ENCODE data around the gene ARVCF.

ARVCF gene

GRCh38 chr22:20052309-20053259 is 36.0 kb upstream of the ARVCF start:
- no peak for DNase-seq

GRCh38 chr22:20051927-20052308 is 35.3 kb upstream of the ARVCF start:
- no peak for DNase-seq

GRCh38 chr22:20046730-20047129 is 30.1 kb upstream of the ARVCF start:
- DNase-seq = no peak

- no peak for DNase-seq
These were observed 28.0 kb upstream of the ARVCF start for GRCh38 chr22:20044495-20045151.

DNA sequence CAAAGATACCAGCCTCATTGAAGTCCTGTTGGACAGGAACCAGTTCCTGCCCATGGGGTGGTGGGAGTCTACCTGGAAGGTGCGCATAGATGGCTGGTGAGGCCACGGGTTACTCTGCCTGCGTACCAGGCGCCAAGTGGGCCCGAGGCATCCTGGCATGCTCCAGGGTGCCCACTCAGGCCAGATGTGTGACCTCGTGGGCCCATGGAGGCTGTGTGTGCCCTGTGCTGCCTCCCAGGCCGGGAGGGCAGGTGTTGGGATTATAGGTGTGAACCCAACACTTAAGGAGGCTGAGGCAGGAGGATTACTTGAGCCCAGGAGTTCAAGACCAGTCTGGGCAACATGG is 27.3 kb upstream of the ARVCF start:
- no peak for DNase-seq

DNA sequence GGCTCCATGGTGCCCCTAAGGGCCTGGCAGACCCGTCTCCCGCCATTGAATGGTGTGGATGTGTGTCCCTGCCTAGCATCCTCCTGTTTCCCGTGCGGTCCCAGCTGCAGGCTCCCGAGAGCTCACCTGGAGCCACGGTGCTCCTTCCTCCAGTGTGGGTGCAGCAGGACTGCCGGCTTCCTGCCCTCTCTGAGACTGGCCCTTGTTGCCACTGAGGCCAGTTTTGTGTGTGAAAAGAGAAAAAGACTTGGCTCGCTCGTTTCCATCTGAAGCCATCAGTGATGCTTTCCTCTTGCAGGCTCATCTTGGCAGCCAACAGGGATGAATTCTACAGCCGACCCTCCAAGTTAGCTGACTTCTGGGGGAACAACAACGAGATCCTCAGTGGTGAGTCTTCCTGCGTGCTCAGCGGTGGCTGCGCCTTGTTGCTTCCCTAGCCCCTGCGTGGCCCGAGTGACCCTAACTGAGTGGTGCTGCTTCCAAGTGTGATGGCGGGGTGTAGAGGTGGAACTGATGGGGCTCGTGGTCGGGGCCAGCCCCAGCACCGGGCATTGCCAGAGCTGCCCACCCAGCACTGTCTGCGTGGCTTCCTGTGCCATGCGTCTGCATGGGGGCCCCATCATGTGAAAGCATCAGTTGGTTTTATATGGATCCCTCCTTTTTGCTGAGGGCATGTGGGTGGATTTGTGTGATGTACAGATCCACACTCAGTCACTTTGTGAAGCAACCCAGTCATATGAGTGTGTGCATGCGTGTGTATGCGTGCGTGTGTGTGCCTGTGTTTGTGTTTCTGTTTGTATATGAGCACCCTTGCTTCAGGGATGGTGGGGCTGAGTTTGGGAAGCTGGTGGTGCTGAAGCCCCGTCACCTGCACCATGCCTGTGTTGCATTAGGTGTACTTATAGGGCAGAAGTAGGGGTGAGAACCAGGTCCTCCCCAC is 26.7 kb upstream of the ARVCF start:
- DNase-seq = no peak

GRCh38 chr22:20040327-20041200 is 23.9 kb upstream of the ARVCF start:
- no peak for DNase-seq

DNA sequence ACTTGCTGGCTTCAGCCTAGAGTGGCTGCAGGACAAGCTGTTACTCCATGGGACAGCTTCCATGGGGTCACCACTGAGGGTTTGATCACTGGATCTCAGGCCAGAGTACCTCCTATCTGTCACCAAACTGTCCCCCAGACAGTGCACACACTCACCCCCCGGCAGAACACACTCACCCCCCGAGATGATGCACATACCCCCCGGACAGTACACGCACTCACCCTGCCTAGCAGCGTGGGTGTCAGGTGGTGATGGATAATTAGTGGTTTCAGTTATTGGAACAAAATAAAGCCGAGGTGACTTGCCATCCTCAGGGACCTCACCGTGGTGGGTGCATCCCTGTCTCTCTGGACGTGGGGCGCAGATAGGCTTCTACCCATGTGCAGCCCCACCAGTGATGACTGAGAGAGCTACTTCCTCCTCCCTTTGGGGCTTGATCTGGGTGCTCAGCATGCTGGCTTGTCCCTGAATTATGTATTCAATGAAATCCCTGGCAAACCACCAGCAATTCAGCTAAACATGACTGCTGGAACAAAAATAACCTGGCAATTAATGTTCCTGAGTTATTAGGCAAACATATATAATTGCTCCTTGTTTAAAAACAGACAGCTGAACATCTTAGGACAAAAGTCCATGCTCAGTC is 23.2 kb upstream of the ARVCF start:
- no peak for DNase-seq

DNA sequence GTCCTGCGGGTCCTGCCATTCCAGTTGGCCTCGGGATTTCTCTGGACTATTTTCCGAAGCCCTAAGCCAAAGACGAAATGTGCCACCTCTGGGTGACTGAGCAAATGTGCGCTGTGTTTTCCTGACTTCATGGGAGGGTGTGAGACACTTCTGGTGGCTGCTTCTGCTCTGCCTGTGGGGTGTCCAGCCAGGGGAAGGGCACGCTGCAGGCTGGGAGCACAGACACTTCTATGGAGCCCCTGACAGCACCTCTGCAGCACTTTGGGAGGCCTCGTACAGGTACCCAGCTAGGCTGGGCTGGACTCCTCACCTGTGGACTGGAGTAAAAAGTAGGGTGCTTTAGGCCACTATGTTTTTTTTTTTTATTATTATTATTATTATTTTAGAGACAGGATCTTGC is 22.0 kb upstream of the ARVCF start:
- DNase-seq = no peak

GRCh38 chr22:20037419-20037818 is 20.8 kb upstream of the ARVCF start:
- DNase-seq = no peak

DNA sequence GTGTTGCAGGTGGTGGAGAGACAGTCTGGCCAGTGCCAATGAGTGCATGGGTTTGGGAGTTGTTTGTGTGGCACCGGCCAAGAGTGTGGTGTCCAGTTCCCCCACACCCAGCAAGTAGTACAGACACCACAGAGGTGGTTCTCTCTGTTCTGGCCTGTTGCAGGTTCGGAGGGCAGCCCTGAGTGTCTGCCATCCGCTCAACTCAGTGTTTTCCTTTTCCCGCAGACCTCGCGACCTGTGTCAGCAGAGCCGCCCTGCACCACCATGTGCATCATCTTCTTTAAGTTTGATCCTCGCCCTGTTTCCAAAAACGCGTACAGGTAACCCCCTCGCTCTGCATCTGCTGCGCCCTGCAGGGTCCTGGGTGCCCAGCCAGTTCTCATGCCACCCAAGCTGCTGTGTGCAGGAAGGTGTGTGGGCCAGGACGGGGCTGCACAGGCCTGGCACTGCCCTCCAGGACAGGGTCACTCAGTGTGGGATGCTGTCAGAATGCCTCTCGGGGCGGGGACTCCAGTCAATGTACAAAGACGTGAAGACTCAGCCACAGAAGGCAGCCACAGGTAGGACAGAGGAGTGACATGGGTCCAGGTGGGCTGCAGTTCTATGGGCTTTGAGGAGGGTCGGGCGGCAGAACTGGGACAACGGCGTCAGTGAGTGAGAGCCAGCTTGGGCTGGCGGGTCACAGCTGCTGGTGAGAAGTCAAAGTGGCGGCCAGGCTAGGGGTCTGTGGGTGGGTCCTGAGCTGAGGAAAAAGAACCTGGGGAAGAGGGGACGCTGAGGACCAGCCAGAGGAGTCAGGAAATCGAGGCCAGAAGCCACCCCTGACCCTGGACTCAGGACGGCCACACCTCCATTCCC is 20.1 kb upstream of the ARVCF start:
- no peak for DNase-seq

DNA sequence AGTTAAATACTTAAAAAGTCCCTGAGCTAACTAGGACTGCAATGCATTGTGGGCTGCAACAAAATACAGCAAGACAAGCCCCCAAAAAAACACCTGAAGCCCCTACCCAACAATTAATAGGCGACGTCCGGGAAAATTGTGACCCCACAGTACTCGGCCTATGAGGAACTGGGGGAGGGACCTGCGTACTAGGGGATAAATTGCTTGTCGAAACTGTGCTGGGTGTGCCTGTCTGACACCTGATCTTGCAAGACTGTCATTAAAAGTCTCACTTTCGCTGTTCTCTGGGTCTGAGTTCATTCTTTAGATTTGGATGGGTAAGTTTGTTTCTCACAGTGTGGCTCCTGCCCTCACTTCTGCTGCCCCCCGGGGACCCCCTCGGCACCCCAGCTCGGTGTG is 19.5 kb upstream of the ARVCF start:
- DNase-seq = no peak

GRCh38 chr22:20035375-20036083 is 18.9 kb upstream of the ARVCF start:
- no peak for DNase-seq

- DNase-seq = no peak
These were observed 17.5 kb upstream of the ARVCF start for GRCh38 chr22:20034143-20034542.

- DNase-seq = no peak
These were observed 16.6 kb upstream of the ARVCF start for GRCh38 chr22:20033045-20033706.

GRCh38 chr22:20032407-20032991 is 15.9 kb upstream of the ARVCF start:
- DNase-seq = no peak

GRCh38 chr22:20031732-20032406 is 15.2 kb upstream of the ARVCF start:
- no peak for DNase-seq

DNA sequence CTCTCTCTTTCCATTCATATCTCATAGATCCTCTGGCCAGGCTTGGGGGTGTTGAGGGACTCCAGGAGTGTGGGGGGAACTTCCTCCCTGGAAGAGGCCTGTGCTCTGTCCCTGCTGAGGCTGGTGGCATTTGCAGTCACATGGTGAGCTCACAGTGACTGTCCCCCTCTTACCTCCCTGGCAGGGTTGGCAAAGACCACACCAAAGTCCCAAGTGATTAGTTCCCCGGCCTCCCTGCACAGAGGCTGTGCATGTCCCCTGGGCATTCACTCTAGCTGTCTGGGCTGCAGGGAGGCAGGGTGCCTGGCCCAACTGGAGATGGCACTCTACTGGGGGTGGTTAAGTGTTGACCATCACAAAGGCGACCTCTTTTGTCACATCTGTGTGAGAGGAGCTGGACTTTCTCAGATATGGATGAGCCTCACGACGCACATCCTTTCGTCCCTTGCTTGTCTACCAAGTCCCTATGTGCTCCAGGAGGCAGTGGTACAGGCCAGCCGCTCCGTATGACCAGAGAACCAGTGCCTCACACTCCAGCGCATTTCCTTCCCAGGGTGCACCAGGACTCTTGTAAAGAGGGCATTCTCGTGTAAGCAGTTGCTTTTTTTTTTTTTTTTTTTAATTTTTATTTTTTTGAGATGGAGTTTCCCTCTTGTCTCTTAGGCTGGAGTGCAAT is 13.1 kb upstream of the ARVCF start:
- no peak for DNase-seq
